Activated CD8-positive, alpha-beta memory T cell treated with anti-CD3 and anti-CD28 coated beads, Interleukin-2, amount 50 U/mL, for 24 hours (primary cell): ENCODE results near the gene LRTM2.

ENCODE experiments used
- DNase-seq: peaks from one replicate; pipeline ENCODE4 v3.0.0-alpha.2; 2020; ENCODE audit errors: extremely low read depth

LRTM2 gene

GRCh38 chr12:1884651-1885050 is 64.3 kb downstream of the LRTM2 start:
- DNase-seq: no peak

- DNase-seq: no peak
Observed at GRCh38 chr12:1885082-1885596, 64.8 kb downstream of the LRTM2 start.

GRCh38 chr12:1885599-1886245 is 65.4 kb downstream of the LRTM2 start:
- DNase-seq: no peak
